Mucosa of rectum (tissue), 2 donors: ENCODE measurements around the gene ZNF407.

Experiments used
- H3K27ac ChIP-seq, 2 donors: one replicate each; pipeline ENCODE4 v1.7.0; 2013; ENCODE audit warnings: inconsistent platforms in 2 of 2, low read depth in 2 of 2, low read length in 2 of 2
- H3K27me3 ChIP-seq, 2 donors: one replicate each; pipeline ENCODE4 v1.7.0; 2013; ENCODE audit warnings: low read length in 2 of 2; ENCODE audit not compliant: control insufficient read depth in 2 of 2, insufficient read depth in 2 of 2
- H3K36me3 ChIP-seq, 2 donors: one replicate each; pipeline ENCODE4 v1.7.0; 2013; ENCODE audit warnings: low read length in 2 of 2; ENCODE audit not compliant: control insufficient read depth in 2 of 2, insufficient read depth in 2 of 2
- H3K4me1 ChIP-seq, 2 donors: one replicate each; pipeline ENCODE4 v1.7.0; 2013; ENCODE audit warnings: low read length in 2 of 2, mild to moderate bottlenecking in 1 of 2; ENCODE audit not compliant: control insufficient read depth in 2 of 2, insufficient read depth in 2 of 2
- H3K4me3 ChIP-seq, 2 donors: one replicate each; pipeline ENCODE4 v1.7.0; 2013; ENCODE audit warnings: low read length in 2 of 2
- H3K9ac ChIP-seq, 2 donors: one replicate each; pipeline ENCODE4 v1.7.0; 2013; ENCODE audit warnings: low read length in 2 of 2, low read depth in 1 of 2, mild to moderate bottlenecking in 1 of 2
- H3K9me3 ChIP-seq, 2 donors: one replicate each; pipeline ENCODE4 v1.7.0; 2013; ENCODE audit warnings: low read length in 2 of 2; ENCODE audit not compliant: control insufficient read depth in 2 of 2
- donor health status: healthy.
- donor health status: Normal muscosa, but diverticular disease.

Gene ZNF407

GRCh38 chr18:74624466-74624865 is 26.8 kb downstream of the ZNF407 start:
- H3K9ac ChIP-seq = no peak overlapping the region
- H3K4me3 ChIP-seq = no peak overlapping the region
- H3K4me1 ChIP-seq = no peaks in the 10 kb centered on the region
- no peak overlapping the region for H3K27ac ChIP-seq
- H3K9me3 ChIP-seq = no peaks in the 10 kb centered on the region
- H3K36me3 ChIP-seq = no peaks in the 10 kb centered on the region
- H3K27me3 ChIP-seq = no peaks in the 10 kb centered on the region

GRCh38 chr18:74625157-74625556 is 27.5 kb downstream of the ZNF407 start:
- Histone ChIP-seq H3K27me3 (no peaks in the 10 kb centered on the region), H3K4me1 (no peaks in the 10 kb centered on the region), H3K27ac (no peak overlapping the region), H3K4me3 (no peak overlapping the region), H3K9ac (no peak overlapping the region), H3K9me3 (no peaks in the 10 kb centered on the region), H3K36me3 (no peaks in the 10 kb centered on the region)

- Histone ChIP-seq H3K36me3 (peaks cover 2 to 3% of the 10 kb centered on the region in 2 donors), H3K9ac (no peak overlapping the region), H3K27me3 (no peaks in the 10 kb centered on the region), H3K9me3 (no peaks in the 10 kb centered on the region), H3K27ac (no peak overlapping the region), H3K4me3 (no peak overlapping the region), H3K4me1 (no peaks in the 10 kb centered on the region)
These were observed 28.6 kb downstream of the ZNF407 start for GRCh38 chr18:74626049-74626874.

- peaks cover 17 to 19% of the 10 kb centered on the region in 2 donors for H3K36me3 ChIP-seq
- H3K27ac ChIP-seq = no peak overlapping the region
- H3K4me1 ChIP-seq = no peaks in the 10 kb centered on the region
- no peak overlapping the region for H3K4me3 ChIP-seq
- H3K9ac ChIP-seq = no peak overlapping the region
- H3K27me3 ChIP-seq = no peaks in the 10 kb centered on the region
- no peaks in the 10 kb centered on the region for H3K9me3 ChIP-seq
These were observed 33.1 kb downstream of the ZNF407 start for GRCh38 chr18:74630804-74631203.

- Histone ChIP-seq H3K4me3 (no peak overlapping the region), H3K9ac (no peak overlapping the region), H3K27ac (no peak overlapping the region), H3K9me3 (no peaks in the 10 kb centered on the region), H3K27me3 (no peaks in the 10 kb centered on the region), H3K36me3 (peaks cover 17 to 19% of the 10 kb centered on the region in 2 donors), H3K4me1 (no peaks in the 10 kb centered on the region)
These were observed 33.5 kb downstream of the ZNF407 start for GRCh38 chr18:74631212-74631611.

- Histone ChIP-seq H3K36me3 (peaks cover 17 to 19% of the 10 kb centered on the region in 2 donors), H3K9me3 (no peaks in the 10 kb centered on the region), H3K4me3 (no peak overlapping the region), H3K4me1 (no peaks in the 10 kb centered on the region), H3K27ac (no peak overlapping the region), H3K9ac (no peak overlapping the region), H3K27me3 (no peaks in the 10 kb centered on the region)
These were observed 34.1 kb downstream of the ZNF407 start for GRCh38 chr18:74631623-74632350.

GRCh38 chr18:74632351-74632679 is 34.6 kb downstream of the ZNF407 start:
- Histone ChIP-seq H3K27me3 (no peaks in the 10 kb centered on the region), H3K4me1 (no peaks in the 10 kb centered on the region), H3K27ac (no peak overlapping the region), H3K36me3 (peaks cover 17 to 19% of the 10 kb centered on the region in 2 donors), H3K4me3 (no peak overlapping the region), H3K9ac (no peak overlapping the region), H3K9me3 (no peaks in the 10 kb centered on the region)

- Histone ChIP-seq H3K9ac (no peak overlapping the region), H3K36me3 (peaks cover 17 to 19% of the 10 kb centered on the region in 2 donors), H3K4me3 (no peak overlapping the region), H3K4me1 (no peaks in the 10 kb centered on the region), H3K27ac (no peak overlapping the region), H3K9me3 (no peaks in the 10 kb centered on the region), H3K27me3 (no peaks in the 10 kb centered on the region)
These were observed 35.2 kb downstream of the ZNF407 start for GRCh38 chr18:74632856-74633255.

- no peak overlapping the region for H3K27ac ChIP-seq
- no peak overlapping the region for H3K4me3 ChIP-seq
- H3K27me3 ChIP-seq = no peaks in the 10 kb centered on the region
- peaks cover 17 to 19% of the 10 kb centered on the region in 2 donors for H3K36me3 ChIP-seq
- H3K9ac ChIP-seq = no peak overlapping the region
- no peaks in the 10 kb centered on the region for H3K4me1 ChIP-seq
- H3K9me3 ChIP-seq = no peaks in the 10 kb centered on the region
These were observed 36.1 kb downstream of the ZNF407 start for GRCh38 chr18:74633652-74634352.
